ENCODE data around the gene GFI1.

Gene GFI1

DNA sequence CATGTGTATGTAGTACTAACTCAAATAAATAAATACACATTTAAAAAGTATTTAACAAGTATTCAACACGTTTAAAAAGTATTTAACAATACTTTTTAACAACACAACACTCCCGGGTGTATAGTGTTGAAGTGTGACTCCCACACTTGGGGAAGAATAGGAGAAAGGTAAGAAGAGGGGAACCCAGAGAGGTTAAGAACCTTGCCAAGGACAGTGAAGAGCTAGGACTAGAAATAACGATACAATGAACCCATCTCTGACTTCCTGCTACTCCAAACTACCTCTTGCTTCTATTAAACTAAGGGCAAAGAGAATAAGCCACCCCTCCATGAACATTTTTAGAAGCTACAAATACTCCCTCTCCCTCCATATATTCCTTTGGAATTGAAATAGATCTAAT, 1.7 kb upstream of the GFI1 start:
- no peak for DNase-seq

- DNase-seq: no peak
These were observed 417 bp upstream of the GFI1 start for GRCh38 chr1:92487078-92487605.

- no peak for DNase-seq
These were observed 1.1 kb downstream of the GFI1 start for GRCh38 chr1:92485381-92486250.

GRCh38 chr1:92484472-92485380, 2.0 kb downstream of the GFI1 start:
- no peak for DNase-seq

- no peak for DNase-seq
These were observed 2.9 kb downstream of the GFI1 start for GRCh38 chr1:92483610-92484471.

DNA sequence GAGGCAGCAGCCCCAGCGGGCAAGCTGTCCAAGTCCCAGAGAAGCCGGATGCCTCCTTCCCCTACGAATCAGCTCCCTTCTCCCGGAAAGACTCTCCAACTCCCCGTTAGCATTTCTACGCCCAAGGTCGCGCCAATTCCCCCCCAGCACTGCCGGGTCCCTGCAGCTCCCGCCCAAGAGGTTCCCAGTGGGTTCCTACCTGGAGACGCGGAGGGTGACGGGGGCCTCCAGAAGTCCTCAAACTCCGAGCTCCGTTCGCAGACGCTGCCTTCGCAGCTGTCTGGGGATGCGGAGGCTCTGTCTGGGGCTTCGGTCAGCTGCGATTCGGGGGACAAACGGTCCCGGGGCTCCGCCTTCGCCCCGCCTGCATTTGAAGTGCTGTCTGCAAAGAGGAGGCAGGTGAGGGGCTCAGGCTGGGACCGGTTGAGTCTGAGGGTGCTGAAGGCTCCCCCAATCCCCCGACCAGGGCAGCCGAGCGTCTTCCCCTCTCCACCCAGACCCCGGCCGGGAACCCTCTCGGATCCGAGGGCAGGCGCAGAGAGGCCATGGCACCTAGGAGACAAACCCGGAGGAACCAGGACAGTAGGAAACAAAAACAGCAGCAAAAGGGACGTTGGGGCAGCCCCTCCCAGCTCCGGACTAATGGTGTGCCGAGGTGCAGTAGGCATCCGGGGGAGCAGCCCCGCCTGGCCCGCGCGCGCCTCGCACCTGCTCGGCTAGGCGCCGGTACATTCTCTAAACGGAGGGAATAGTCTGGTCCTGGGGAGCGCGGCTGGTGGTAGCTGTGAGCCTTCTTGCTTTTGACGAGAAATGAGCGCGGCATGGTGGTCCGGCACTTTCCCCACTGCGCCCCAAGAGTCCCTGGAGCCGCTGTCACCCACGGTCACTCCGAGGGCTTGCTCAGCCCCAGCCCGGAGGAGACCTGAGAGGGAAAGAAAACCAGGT, 3.8 kb downstream of the GFI1 start:
- DNase-seq: no peak

GRCh38 chr1:92481971-92482664, 4.6 kb downstream of the GFI1 start:
- DNase-seq: no peak

GRCh38 chr1:92481599-92481925, 5.2 kb downstream of the GFI1 start:
- DNase-seq: no peak

- DNase-seq: no peak
These were observed 5.7 kb downstream of the GFI1 start for GRCh38 chr1:92480813-92481598.

GRCh38 chr1:92480200-92480812, 6.4 kb downstream of the GFI1 start:
- no peak for DNase-seq

DNA sequence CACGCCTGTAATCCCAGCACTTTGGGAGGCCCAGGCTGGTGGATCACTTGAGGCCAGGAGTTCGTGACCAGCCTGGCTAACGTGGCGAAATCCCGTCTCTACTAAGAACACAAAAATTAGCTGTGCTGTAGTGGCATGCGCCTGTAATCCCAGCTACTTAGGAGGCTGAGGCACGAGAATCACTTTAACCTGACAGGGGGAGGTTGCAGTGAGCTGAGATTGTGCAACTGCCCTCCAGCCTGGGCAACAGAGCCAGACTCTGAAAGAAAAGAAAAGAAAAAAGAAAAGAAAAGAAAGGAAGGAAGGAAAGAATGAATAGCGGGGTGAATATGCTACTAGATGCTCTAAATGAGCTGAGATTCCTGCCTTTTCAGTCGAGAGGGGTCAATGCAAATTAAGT, 7.1 kb downstream of the GFI1 start:
- DNase-seq: no peak

- no peak for DNase-seq
These were observed 8.3 kb downstream of the GFI1 start for GRCh38 chr1:92478393-92478792.

GRCh38 chr1:92476071-92476631, 10.6 kb downstream of the GFI1 start:
- no peak for DNase-seq

GRCh38 chr1:92475029-92475428, 11.7 kb downstream of the GFI1 start:
- no peak for DNase-seq

- no peak for DNase-seq
These were observed 12.8 kb downstream of the GFI1 start for GRCh38 chr1:92473781-92474495.

DNA sequence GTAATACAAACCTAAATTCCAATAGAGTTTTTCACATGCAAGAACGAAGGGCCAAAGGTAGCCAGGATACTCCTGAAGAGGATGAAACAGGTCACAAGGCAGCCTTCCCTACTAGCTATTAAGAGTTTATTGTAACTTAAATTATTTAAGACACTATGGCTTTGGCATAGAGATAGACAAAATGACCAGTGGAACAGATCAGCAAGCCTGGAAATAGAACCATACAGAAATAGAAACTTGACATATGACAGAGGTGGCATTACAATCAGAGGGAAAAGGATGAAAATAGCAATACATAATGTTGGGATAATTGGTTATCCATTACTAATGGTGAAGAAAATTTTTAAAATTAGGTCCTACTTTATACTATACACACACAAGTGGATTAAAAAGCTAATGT, 16.5 kb downstream of the GFI1 start:
- no peak for DNase-seq

GRCh38 chr1:92466683-92467352, 19.9 kb downstream of the GFI1 start:
- DNase-seq: no peak
